IMR-90 (cell line): ENCODE data around the gene AMDHD2. TPM values are rescaled to one million over a fixed set of nuclear protein-coding genes. Genes with fewer than 3 reads are reported as not detected.

Experiments used
- ATAC-seq: fragments of 200-7000 bp; cut with Tn5 transposase; 2 replicates; pipeline ENCODE4 v1.9.1; 2020; ENCODE audit warnings: low read depth, mild to moderate bottlenecking, moderate library complexity
- BruUV-seq: library from RNA; stranded (reverse); fragments of 400-500 nt; replicated peaks from 2 replicates; lab custom pipeline; 2021; lab: Mats Ljungman, UMichigan
- CTCF ChIA-PET: fragments of 300-600 bp; formaldehyde crosslinking; extraction: SDS; loops from one replicate; lab custom pipeline; 2021; ENCODE audit warnings: antibody characterized with exemption; lab: Yijun Ruan, JAX
- POLR2A ChIA-PET: fragments of 300-600 bp; sonication (Branson Sonifier 250); formaldehyde crosslinking; loops from one replicate; lab custom pipeline; 2022; ENCODE audit warnings: antibody characterized with exemption; ENCODE audit not compliant: unreplicated experiment; lab: Charles Lee
- DNase-seq: peaks from one replicate; pipeline ENCODE4 v3.0.0; 2013
- H2AFZ ChIP-seq: replicated peaks from 2 replicates; pipeline ENCODE3; 2013; ENCODE audit warnings: low read length, mild to moderate bottlenecking; ENCODE audit not compliant: poor library complexity
- H2AK5ac ChIP-seq: 2 replicates; pipeline ENCODE4 v1.6.1; 2013; ENCODE audit warnings: low read depth, low read length, inconsistent platforms
- H2AK9ac ChIP-seq: replicated peaks from 2 replicates; pipeline ENCODE3; 2013; ENCODE audit warnings: mild to moderate bottlenecking, low read depth, low read length, moderate library complexity; ENCODE audit not compliant: poor library complexity
- H2BK120ac ChIP-seq: 2 replicates; pipeline ENCODE4 v1.6.1; 2013; ENCODE audit warnings: low read depth, low read length, inconsistent platforms
- H2BK15ac ChIP-seq: 3 replicates; pipeline ENCODE4 v1.6.1; 2013; ENCODE audit warnings: low read depth, low read length, inconsistent platforms
- H2BK20ac ChIP-seq: 2 replicates; pipeline ENCODE4 v1.6.1; 2013; ENCODE audit warnings: low read depth, mild to moderate bottlenecking, inconsistent platforms, low read length, moderate library complexity
- H2BK5ac ChIP-seq: 2 replicates; pipeline ENCODE4 v1.6.1; 2013; ENCODE audit warnings: mild to moderate bottlenecking, low read depth, low read length, inconsistent platforms; ENCODE audit not compliant: poor library complexity, severe bottlenecking
- H3K14ac ChIP-seq: replicated peaks from 2 replicates; pipeline ENCODE4 v1.6.1; 2013; ENCODE audit warnings: low read depth, low read length, inconsistent platforms
- H3K18ac ChIP-seq: 2 replicates; pipeline ENCODE4 v1.6.1; 2013; ENCODE audit warnings: low read depth, low read length, control low read depth
- H3K23ac ChIP-seq: 2 replicates; pipeline ENCODE4 v1.6.1; 2013; ENCODE audit warnings: low read depth, low read length, inconsistent platforms
- H3K27ac ChIP-seq: 2 replicates; pipeline ENCODE4 v1.5.1; 2013; ENCODE audit warnings: mild to moderate bottlenecking, control low read depth, low read length; ENCODE audit not compliant: insufficient read depth
- H3K27me3 ChIP-seq: 2 replicates; pipeline ENCODE4 v1.6.1; 2013; ENCODE audit warnings: low read length; ENCODE audit not compliant: control insufficient read depth, insufficient read depth
- H3K36me3 ChIP-seq: 2 replicates; pipeline ENCODE4 v1.6.1; 2013; ENCODE audit warnings: low read length, mixed read lengths; ENCODE audit not compliant: control insufficient read depth, insufficient read depth
- H3K4ac ChIP-seq: 2 replicates; pipeline ENCODE4 v1.6.1; 2013; ENCODE audit warnings: low read depth, low read length, inconsistent platforms
- H3K4me1 ChIP-seq: 2 replicates; pipeline ENCODE4 v1.6.1; 2013; ENCODE audit warnings: low read length, mixed read lengths; ENCODE audit not compliant: control insufficient read depth, insufficient read depth
- H3K4me2 ChIP-seq: 2 replicates; pipeline ENCODE4 v1.6.1; 2013; ENCODE audit warnings: low read depth, mild to moderate bottlenecking, control low read depth, low read length, moderate library complexity
- H3K4me3 ChIP-seq: 2 replicates; pipeline ENCODE4 v1.5.1; 2013; ENCODE audit warnings: low read depth, mild to moderate bottlenecking, control low read depth, low read length, moderate library complexity; ENCODE audit not compliant: insufficient read depth
- H3K56ac ChIP-seq: 2 replicates; pipeline ENCODE4 v1.6.1; 2013; ENCODE audit warnings: low read length, inconsistent platforms; ENCODE audit not compliant: insufficient read depth; ENCODE audit errors: extremely low read depth
- H3K79me1 ChIP-seq, 2 experiments: 2 replicates each; pipeline ENCODE4 v1.6.1; 2013; ENCODE audit warnings: low read length in 2 of 2, inconsistent platforms in 1 of 2, low read depth in 1 of 2
- H3K9ac ChIP-seq: 2 replicates; pipeline ENCODE4 v1.6.1; 2013; ENCODE audit warnings: low read depth, low read length, control low read depth
- H3K9me1 ChIP-seq: 2 replicates; pipeline ENCODE4 v1.6.1; 2013; ENCODE audit warnings: low read length, inconsistent platforms; ENCODE audit not compliant: insufficient read depth
- H3K9me3 ChIP-seq: 2 replicates; pipeline ENCODE4 v1.6.1; 2013; ENCODE audit warnings: low read length; ENCODE audit not compliant: control insufficient read depth, insufficient read depth
- H4K20me1 ChIP-seq: 2 replicates; pipeline ENCODE4 v1.6.1; 2013; ENCODE audit warnings: low read length, inconsistent platforms; ENCODE audit not compliant: insufficient read depth
- H4K5ac ChIP-seq: 2 replicates; pipeline ENCODE4 v1.6.1; 2013; ENCODE audit warnings: mild to moderate bottlenecking, low read depth, low read length, control low read depth
- H4K8ac ChIP-seq, 2 experiments: 2 replicates each; pipeline ENCODE4 v1.6.1; 2013; ENCODE audit warnings: low read depth in 2 of 2, low read length in 2 of 2, control low read depth in 1 of 2, inconsistent platforms in 1 of 2
- H4K91ac ChIP-seq: 2 replicates; pipeline ENCODE4 v1.6.1; 2013; ENCODE audit warnings: low read depth, low read length, inconsistent platforms; ENCODE audit not compliant: insufficient read depth
- BHLHE40 ChIP-seq: fragments of 150-350 bp; IDR thresholded peaks from 2 replicates; pipeline ENCODE4 v1.6.1; 2016; ENCODE audit warnings: mild to moderate bottlenecking, low read depth, low read length
- CEBPB ChIP-seq: IDR thresholded peaks from 2 replicates; pipeline ENCODE4 v1.6.1; 2012; ENCODE audit warnings: low read depth, low read length, improper control_type of control experiment
- MAFK ChIP-seq: IDR thresholded peaks from 2 replicates; pipeline ENCODE4 v1.6.1; 2012; ENCODE audit warnings: low read depth, low read length, improper control_type of control experiment
- MAZ ChIP-seq: IDR thresholded peaks from 2 replicates; pipeline ENCODE4 v1.6.1; 2012; ENCODE audit warnings: low read depth, mild to moderate bottlenecking, low read length, improper control_type of control experiment, moderate library complexity, borderline replicate concordance
- RAD21 ChIP-seq: IDR thresholded peaks from 2 replicates; pipeline ENCODE4 v1.6.1; 2012; ENCODE audit warnings: low read length, improper control_type of control experiment
- WGBS, 2 experiments: methylation state at CpG; one replicate each; pipeline versions ENCODE4 v1.1.5 to v1.1.7; 2013; ENCODE audit warnings: missing lambda C conversion rate in 2 of 2; ENCODE audit not compliant: insufficient read length in 1 of 2; ENCODE audit errors: extremely low coverage in 2 of 2; 5-methylcytosine and 5-hydroxymethylcytosine counted together
- dilution Hi-C: fragments of 300-500 bp; cut with HindIII; formaldehyde crosslinking; loops from one replicate; pipeline ENCODE4 v1.14.3; 2018; ENCODE audit warnings: low sequenced_read_pairs; ENCODE audit not compliant: unreplicated experiment
- in situ Hi-C: fragments of 300-500 bp; cut with MboI; formaldehyde crosslinking; loops from 3 replicates; pipeline ENCODE4 v1.14.3; 2019; ENCODE audit warnings: low sequenced_read_pairs, inconsistent platforms, mixed read lengths
- intact Hi-C: fragments of 100-400 bp; cut with micrococcal nuclease; formaldehyde crosslinking; loops from 2 replicates; pipeline ENCODE4 v1.10.0; 2022
- polyA plus RNA-seq, 3 experiments: library from polyadenylated mRNA; depleted of rRNA; stranded (reverse); fragments of >200 nt; gene quantifications; 2 replicates each; pipeline ENCODE4 v1.2.3, GENCODE V29; 2012; ENCODE audit warnings: low replicate concordance in 1 of 3
- total RNA-seq: library from RNA; depleted of rRNA; stranded (reverse); fragments of >200 nt; gene quantifications from 2 replicates; pipeline ENCODE4 v1.2.3, GENCODE V29; 2012

AMDHD2 gene
- total and polyA plus RNA-seq, 2 of the 4 experiments (the other 2 are of a cell fraction): 10.6 to 30.3 TPM

DNA sequence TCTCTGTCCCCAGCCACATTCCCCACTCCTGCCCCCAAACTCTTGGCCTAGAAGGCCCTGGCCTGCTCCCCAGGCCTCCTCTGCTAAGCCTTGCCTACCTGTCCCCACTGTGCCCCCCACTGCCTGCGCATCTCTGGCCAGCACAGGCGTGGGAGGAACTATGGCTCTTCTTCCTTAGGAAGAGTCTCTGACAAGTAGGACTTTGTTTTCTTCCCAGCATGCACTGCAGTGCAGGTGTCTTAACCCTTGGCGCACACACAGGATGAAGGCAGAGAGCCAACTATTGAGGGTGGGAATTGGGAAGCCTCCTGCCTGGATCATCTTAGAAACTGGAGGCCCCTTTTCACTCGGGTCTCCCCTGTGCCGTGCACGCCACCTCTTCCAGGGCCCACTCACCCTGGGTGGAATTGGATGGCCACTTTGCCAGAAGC lies 3.6 kb downstream of the AMDHD2 start:
- Histone ChIP-seq H3K79me1 (peaks cover 20 to 57% of the 10 kb centered on the region in 2 experiments), H3K4me3 (no peak overlapping the region), H4K8ac (no peak overlapping the region), H3K18ac (no peak overlapping the region), H3K4ac (no peak overlapping the region), H2BK15ac (no peak overlapping the region), H2AK9ac (no peak overlapping the region), H2BK120ac (no peak overlapping the region), H3K27ac (no peak overlapping the region), H3K9ac (no peak overlapping the region), H3K14ac (no peak overlapping the region), H3K23ac (no peak overlapping the region), H2AFZ (no peak overlapping the region), H2BK20ac (no peak overlapping the region), H3K4me2 (no peak overlapping the region), H3K4me1 (peaks cover 7% of the 10 kb centered on the region), H4K20me1 (peaks cover 13% of the 10 kb centered on the region), H3K9me3 (no peaks in the 10 kb centered on the region), H3K9me1 (0 out of 2 replicates have a peak, but pooled peaks cover 3% of the 10 kb centered on the region), H3K56ac (no peak overlapping the region), H2AK5ac (no peak overlapping the region), H4K91ac (no peak overlapping the region), H3K36me3 (peaks cover 48% of the 10 kb centered on the region), H2BK5ac (no peak overlapping the region), H3K27me3 (no peaks in the 10 kb centered on the region), H4K5ac (no peak overlapping the region)
- no TSS peak for BruUV-seq
- ChIA-PET POLR2A (no interaction called here), CTCF (no interaction called here)
- no peak for ATAC-seq
- in situ Hi-C loops (no loop called here), dilution Hi-C loops (no loop called here), intact Hi-C loops (no loop called here)
- no peak for DNase-seq
- no CpG with 5 or more reads among the region's 6 CpGs for WGBS, 2 experiments
- no peak for TF ChIP-seq RAD21
- no peak for TF ChIP-seq CEBPB
- TF ChIP-seq MAFK: no peak
- TF ChIP-seq MAZ: no peak
- no peak for TF ChIP-seq BHLHE40
